GM12878 (cell line): ENCODE data around the gene CCNL1. TPM values are rescaled to one million over a fixed set of nuclear protein-coding genes. Genes with fewer than 3 reads are reported as not detected.
A peak's percentile ranks its signal among the peaks of the same experiment; 100 is the strongest.

Source experiments
- ATAC-seq: fragments of 200-7000 bp; cut with Tn5 transposase; 3 replicates; pipeline ENCODE4 v1.9.1; 2020; ENCODE audit warnings: mild to moderate bottlenecking, moderate library complexity
- BruUV-seq: library from RNA; stranded (reverse); fragments of 400-500 nt; replicated peaks from 2 replicates; lab custom pipeline; 2021; lab: Mats Ljungman, UMichigan
- CTCF ChIA-PET: fragments of 300-600 bp; sonication (Branson Sonifier 250); formaldehyde crosslinking; extraction: SDS; loops from one replicate; lab custom pipeline; 2021; ENCODE audit warnings: inconsistent platforms; lab: Yijun Ruan, JAX
- POLR2A ChIA-PET: fragments of 350-600 bp; formaldehyde crosslinking; extraction: SDS; loops from one replicate; lab custom pipeline; 2021; ENCODE audit warnings: inconsistent platforms; lab: Charles Lee
- RAD21 ChIA-PET: fragments of 300-600 bp; sonication (Branson Sonifier 250); formaldehyde crosslinking; loops from one replicate; lab custom pipeline; 2023; ENCODE audit warnings: antibody characterized with exemption; ENCODE audit not compliant: unreplicated experiment; lab: Charles Lee
- SMC1A ChIA-PET: fragments of 300-600 bp; sonication (Branson Sonifier 250); formaldehyde crosslinking; loops from one replicate; lab custom pipeline; 2023; ENCODE audit not compliant: unreplicated experiment, uncharacterized antibody; lab: Charles Lee
- DNase-seq: peaks from one replicate; pipeline ENCODE4 v3.0.0-alpha.2; 2011; ENCODE audit warnings: low read depth, low spot score
- FAIRE-seq: peaks from 3 replicates; lab custom pipeline; 2011; peaks lifted over from hg19 to GRCh38; lab: Jason Lieb, UNC
- H2AFZ ChIP-seq: 2 replicates; pipeline ENCODE4 v1.6.0; 2011; ENCODE audit warnings: low read depth, low read length, control low read depth; ENCODE audit not compliant: control insufficient read depth
- H3K27ac ChIP-seq: 2 replicates; pipeline ENCODE4 v1.5.1; 2011; ENCODE audit warnings: control low read depth; ENCODE audit not compliant: control insufficient read depth, insufficient read depth
- H3K27me3 ChIP-seq, 2 experiments: replicated peaks in 1 of 2; 2 replicates each; pipeline versions ENCODE4 v1.6.0 to v1.6.1; 2011; ENCODE audit warnings: low read length in 1 of 2; ENCODE audit not compliant: control insufficient read depth in 2 of 2, insufficient read depth in 2 of 2
- H3K36me3 ChIP-seq, 2 experiments: 2 replicates each; pipeline ENCODE4 v1.5.1; 2011; ENCODE audit warnings: low read length in 1 of 2; ENCODE audit not compliant: control insufficient read depth in 2 of 2, insufficient read depth in 2 of 2
- H3K4me1 ChIP-seq: 2 replicates; pipeline ENCODE4 v1.6.1; 2011; ENCODE audit warnings: mild to moderate bottlenecking, low read length, moderate library complexity, mixed read lengths; ENCODE audit not compliant: control insufficient read depth, insufficient read depth
- H3K4me2 ChIP-seq: 2 replicates; pipeline ENCODE4 v1.6.0; 2011; ENCODE audit warnings: control low read depth; ENCODE audit not compliant: control insufficient read depth, insufficient read depth
- H3K4me3 ChIP-seq: fragments of 200-600 bp; sonication (generic); 2 replicates; pipeline ENCODE4 v1.5.1; 2016
- H3K79me2 ChIP-seq: 2 replicates; pipeline ENCODE4 v1.6.0; 2011; ENCODE audit warnings: low read length; ENCODE audit not compliant: control insufficient read depth, insufficient read depth
- H3K9ac ChIP-seq: 2 replicates; pipeline ENCODE4 v1.8.0; 2011; ENCODE audit warnings: low read length, control low read depth, mixed read lengths; ENCODE audit not compliant: control insufficient read depth, insufficient read depth
- H3K9me3 ChIP-seq: replicated peaks from 3 replicates; pipeline ENCODE4 v1.5.1; 2011; ENCODE audit warnings: mild to moderate bottlenecking, low read length; ENCODE audit not compliant: control insufficient read depth, insufficient read depth
- H4K20me1 ChIP-seq: 2 replicates; pipeline ENCODE4 v1.6.0; 2011; ENCODE audit not compliant: control insufficient read depth, insufficient read depth
- ATF7 ChIP-seq: fragments of 450-650 bp; IDR thresholded peaks from 2 replicates; pipeline ENCODE4 v1.6.1; 2016; ENCODE audit warnings: low read depth, mild to moderate bottlenecking
- BMI1 ChIP-seq: fragments of 450-650 bp; IDR thresholded peaks from 2 replicates; pipeline ENCODE4 v1.6.1; 2016; ENCODE audit warnings: mild to moderate bottlenecking, moderate library complexity, borderline replicate concordance
- FOS ChIP-seq: IDR thresholded peaks from 3 replicates; pipeline ENCODE4 v1.6.1; 2011; ENCODE audit warnings: borderline replicate concordance; ENCODE audit not compliant: insufficient read length; ENCODE audit errors: extremely low read depth
- LARP7 ChIP-seq: fragments of 450-650 bp; IDR thresholded peaks from 2 replicates; pipeline ENCODE4 v1.6.1; 2017; ENCODE audit warnings: mild to moderate bottlenecking
- MYC ChIP-seq: IDR thresholded peaks from 2 replicates; pipeline ENCODE4 v1.6.1; 2011; ENCODE audit warnings: mild to moderate bottlenecking, low read length, moderate library complexity, inconsistent platforms; ENCODE audit not compliant: insufficient read depth, insufficient replicate concordance, insufficient read length, severe bottlenecking
- NR2F1 ChIP-seq: fragments of 450-650 bp; conservative IDR thresholded peaks from 2 replicates; pipeline ENCODE4 v1.6.1; 2017; ENCODE audit warnings: mild to moderate bottlenecking
- POLR2A ChIP-seq: IDR thresholded peaks from 2 replicates; pipeline ENCODE4 v1.6.1; 2011; ENCODE audit warnings: low read depth, mild to moderate bottlenecking, low read length
- POLR2AphosphoS5 ChIP-seq: IDR thresholded peaks from 2 replicates; pipeline ENCODE4 v1.6.1; 2011; ENCODE audit warnings: mild to moderate bottlenecking, low read length, inconsistent platforms
- WGBS: methylation state at CpG from one replicate; pipeline ENCODE4 v1.1.6; 2016; ENCODE audit warnings: low lambda C conversion rate; ENCODE audit not compliant: insufficient replicate concordance, insufficient coverage; ENCODE audit errors: missing lambda C conversion rate; 5-methylcytosine and 5-hydroxymethylcytosine counted together
- in situ Hi-C: fragments of 300-500 bp; cut with MboI; formaldehyde crosslinking; loops from 9 replicates; pipeline ENCODE4 v1.14.3; 2018; ENCODE audit warnings: mixed read lengths
- intact Hi-C: fragments of 100-400 bp; cut with micrococcal nuclease; formaldehyde crosslinking; loops from one replicate; pipeline ENCODE4 v1.14.2; 2022; ENCODE audit not compliant: unreplicated experiment
- polyA plus RNA-seq, 11 experiments: library from polyadenylated mRNA; depleted of rRNA in 4 of 11; unstranded in 6 of 11; stranded (reverse) in 5 of 11; fragments of >200 nt; fragmentation: Nextera tagmentation in 4 of 11; fragmentation: Illumina TruSeq in 1 of 11; extraction: Ambion mirVana in 4 of 11; extraction: Trizol in 1 of 11; gene quantifications; 1 replicate in 1 of 11; 2 replicates in 10 of 11; pipeline versions ENCODE4 v1.2.1 to v1.2.3, GENCODE V29; 2011 to 2016; ENCODE audit warnings: inconsistent platforms in 2 of 11, missing spikeins in 2 of 11, low read depth in 1 of 11
- total RNA-seq, 4 experiments: library from RNA; depleted of rRNA in 3 of 4; stranded (reverse); fragments of >200 nt in 3 of 4; fragmentation: Illumina TruSeq in 1 of 4; extraction: Trizol in 1 of 4; gene quantifications; 2 replicates each; pipeline versions ENCODE4 v1.2.1 to v1.2.3, GENCODE V29; 2013 to 2021
- TF ChIP-seq, protein P1 (sequence below): fragments of 450-650 bp; IDR thresholded peaks from 2 replicates; pipeline ENCODE4 v1.6.1; 2016; ENCODE audit warnings: mild to moderate bottlenecking
- TF ChIP-seq, protein P2 (sequence below): IDR thresholded peaks from 2 replicates; pipeline ENCODE4 v1.6.1; 2012; ENCODE audit warnings: low read depth, low read length, improper control_type of control experiment
- TF ChIP-seq, protein P3 (sequence below): fragments of 150-350 bp; IDR thresholded peaks from 2 replicates; pipeline ENCODE4 v1.6.1; 2014; ENCODE audit warnings: mild to moderate bottlenecking, low read depth, low read length
- TF ChIP-seq, protein P4 (sequence below): fragments of 450-650 bp; IDR thresholded peaks from 2 replicates; pipeline ENCODE4 v1.6.1; 2017; ENCODE audit warnings: mild to moderate bottlenecking, low read depth, inconsistent platforms; ENCODE audit not compliant: poor library complexity, severe bottlenecking

CCNL1 gene
- total and polyA plus RNA-seq, 10 of the 15 experiments (the other 5 are each of a cell fraction or from before 2014, with no cell fraction given): 22.2 to 174 (median 115) TPM

DNA sequence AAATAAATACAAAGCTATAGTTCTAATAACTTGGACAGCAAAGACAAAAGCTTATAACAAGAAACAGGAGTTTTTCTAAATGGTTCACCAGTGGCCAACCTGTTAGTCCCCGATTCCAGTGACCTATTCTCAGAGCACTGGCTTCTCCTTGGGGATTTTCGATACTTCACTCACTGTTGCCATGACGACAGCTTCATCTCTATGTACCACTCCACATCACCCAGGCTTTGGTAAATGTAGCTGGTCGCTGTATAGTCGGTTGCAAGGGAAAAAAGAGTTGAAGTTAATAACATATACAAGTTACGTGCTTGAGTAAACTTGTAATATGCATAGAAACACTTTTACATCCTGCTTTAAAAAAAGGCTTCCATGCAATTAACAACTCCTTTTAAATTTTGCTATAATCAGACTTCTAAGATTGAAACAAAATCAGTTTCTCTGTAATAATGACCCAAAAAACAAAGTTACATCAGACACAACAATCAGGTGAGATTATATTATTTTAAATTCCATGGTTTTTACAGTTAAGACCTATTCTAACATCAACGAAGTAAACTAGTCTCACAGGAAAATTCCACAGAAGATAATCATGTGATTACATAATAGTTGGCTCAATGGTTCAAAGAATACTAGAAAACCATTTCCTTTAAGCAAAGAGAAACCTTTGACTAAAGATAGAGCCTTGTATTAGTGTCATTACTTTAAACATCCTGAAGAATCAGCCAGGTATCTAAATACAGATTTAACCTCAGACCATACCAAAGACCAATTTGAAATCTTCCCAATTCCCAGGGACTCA is 2.9 kb downstream of the CCNL1 start:
- no peaks in the 10 kb centered on the region for H3K27me3 ChIP-seq
- H3K79me2 ChIP-seq: peaks cover 89% of the 10 kb centered on the region
- TF ChIP-seq NR2F1 (no peak), FOS (no peak), ATF7 (no peak), MYC (no peak), POLR2A (peak; percentile 35; the same call in 1 of the 2 replicates), LARP7 (no peak), BMI1 (peak; percentile 90), POLR2AphosphoS5 (peak; percentile 78)
- TF ChIP-seq, protein P1, sequence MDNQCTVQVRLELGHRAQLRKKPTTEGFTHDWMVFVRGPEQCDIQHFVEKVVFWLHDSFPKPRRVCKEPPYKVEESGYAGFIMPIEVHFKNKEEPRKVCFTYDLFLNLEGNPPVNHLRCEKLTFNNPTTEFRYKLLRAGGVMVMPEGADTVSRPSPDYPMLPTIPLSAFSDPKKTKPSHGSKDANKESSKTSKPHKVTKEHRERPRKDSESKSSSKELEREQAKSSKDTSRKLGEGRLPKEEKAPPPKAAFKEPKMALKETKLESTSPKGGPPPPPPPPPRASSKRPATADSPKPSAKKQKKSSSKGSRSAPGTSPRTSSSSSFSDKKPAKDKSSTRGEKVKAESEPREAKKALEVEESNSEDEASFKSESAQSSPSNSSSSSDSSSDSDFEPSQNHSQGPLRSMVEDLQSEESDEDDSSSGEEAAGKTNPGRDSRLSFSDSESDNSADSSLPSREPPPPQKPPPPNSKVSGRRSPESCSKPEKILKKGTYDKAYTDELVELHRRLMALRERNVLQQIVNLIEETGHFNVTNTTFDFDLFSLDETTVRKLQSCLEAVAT: no peak
- TF ChIP-seq, protein P2, sequence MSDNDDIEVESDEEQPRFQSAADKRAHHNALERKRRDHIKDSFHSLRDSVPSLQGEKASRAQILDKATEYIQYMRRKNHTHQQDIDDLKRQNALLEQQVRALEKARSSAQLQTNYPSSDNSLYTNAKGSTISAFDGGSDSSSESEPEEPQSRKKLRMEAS: no peak
- TF ChIP-seq, protein P3, sequence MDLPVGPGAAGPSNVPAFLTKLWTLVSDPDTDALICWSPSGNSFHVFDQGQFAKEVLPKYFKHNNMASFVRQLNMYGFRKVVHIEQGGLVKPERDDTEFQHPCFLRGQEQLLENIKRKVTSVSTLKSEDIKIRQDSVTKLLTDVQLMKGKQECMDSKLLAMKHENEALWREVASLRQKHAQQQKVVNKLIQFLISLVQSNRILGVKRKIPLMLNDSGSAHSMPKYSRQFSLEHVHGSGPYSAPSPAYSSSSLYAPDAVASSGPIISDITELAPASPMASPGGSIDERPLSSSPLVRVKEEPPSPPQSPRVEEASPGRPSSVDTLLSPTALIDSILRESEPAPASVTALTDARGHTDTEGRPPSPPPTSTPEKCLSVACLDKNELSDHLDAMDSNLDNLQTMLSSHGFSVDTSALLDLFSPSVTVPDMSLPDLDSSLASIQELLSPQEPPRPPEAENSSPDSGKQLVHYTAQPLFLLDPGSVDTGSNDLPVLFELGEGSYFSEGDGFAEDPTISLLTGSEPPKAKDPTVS: no peak
- TF ChIP-seq, protein P4, sequence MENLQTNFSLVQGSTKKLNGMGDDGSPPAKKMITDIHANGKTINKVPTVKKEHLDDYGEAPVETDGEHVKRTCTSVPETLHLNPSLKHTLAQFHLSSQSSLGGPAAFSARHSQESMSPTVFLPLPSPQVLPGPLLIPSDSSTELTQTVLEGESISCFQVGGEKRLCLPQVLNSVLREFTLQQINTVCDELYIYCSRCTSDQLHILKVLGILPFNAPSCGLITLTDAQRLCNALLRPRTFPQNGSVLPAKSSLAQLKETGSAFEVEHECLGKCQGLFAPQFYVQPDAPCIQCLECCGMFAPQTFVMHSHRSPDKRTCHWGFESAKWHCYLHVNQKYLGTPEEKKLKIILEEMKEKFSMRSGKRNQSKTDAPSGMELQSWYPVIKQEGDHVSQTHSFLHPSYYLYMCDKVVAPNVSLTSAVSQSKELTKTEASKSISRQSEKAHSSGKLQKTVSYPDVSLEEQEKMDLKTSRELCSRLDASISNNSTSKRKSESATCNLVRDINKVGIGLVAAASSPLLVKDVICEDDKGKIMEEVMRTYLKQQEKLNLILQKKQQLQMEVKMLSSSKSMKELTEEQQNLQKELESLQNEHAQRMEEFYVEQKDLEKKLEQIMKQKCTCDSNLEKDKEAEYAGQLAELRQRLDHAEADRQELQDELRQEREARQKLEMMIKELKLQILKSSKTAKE: no peak
- TF ChIP-seq, all 136 proteins: peak for 3
- RAD21 ChIA-PET: interaction anchor here (1.4 kb wide), 1 partner anchor 18 kb away, joined by 7 read pairs; no protein-coding TSS in a partner anchor
- CTCF ChIA-PET: interaction anchor here (0.9 to 2.7 kb wide), 6 partner anchors 13 to 105 kb away, joined by 3 to 19 read pairs (median 4); no protein-coding TSS in a partner anchor
- H3K36me3 ChIP-seq: peaks cover 4 to 47% of the 10 kb centered on the region in 2 experiments
- H3K9me3 ChIP-seq: no peaks in the 10 kb centered on the region
- SMC1A ChIA-PET: interaction anchor here (0.9 to 3.3 kb wide), 7 partner anchors 10 to 75 kb away, joined by 3 to 31 read pairs (median 5); no protein-coding TSS in a partner anchor
- POLR2A ChIA-PET: interaction anchor here (2.5 kb wide), 1 partner anchor 18 kb away, joined by 13 read pairs; no protein-coding TSS in a partner anchor
- peak overlapping the region; percentile 72 for H3K4me3 ChIP-seq
- no peak overlapping the region for H3K9ac ChIP-seq
- no peak overlapping the region for H2AFZ ChIP-seq
- BruUV-seq: no TSS peak
- no peak overlapping the region for H3K27ac ChIP-seq
- H3K4me2 ChIP-seq: peak overlapping the region; percentile 81
- intact Hi-C loops: no loop called here
- peaks cover 4% of the 10 kb centered on the region for H4K20me1 ChIP-seq
- no peak for FAIRE-seq
- WGBS: 32% methylated on average over 7 of the region's 7 CpGs
- ATAC-seq: no peak
- peaks cover 11% of the 10 kb centered on the region; the same call in 1 of the 2 replicates for H3K4me1 ChIP-seq
- in situ Hi-C loops: no loop called here
- DNase-seq: no peak
